ENCODE results near the gene MCM9. TPM values are rescaled to one million over a fixed set of nuclear protein-coding genes. Genes with fewer than 3 reads are reported as not detected.

MCM9 gene
- total RNA-seq, 1 experiment from 2014 or later, result 18.6 TPM

GRCh38 chr6:118780668-118781067 lies 154.3 kb downstream of the MCM9 start:
- Mint-ChIP-seq H3K9me3 (no peaks in the 10 kb centered on the region), H3K27me3 (ENCODE audit: low read depth) (no peaks in the 10 kb centered on the region), H3K4me1 (peaks cover 12 to 14% of the 10 kb centered on the region in 2 experiments), H3K4me3 (no peak overlapping the region), H3K36me3 (ENCODE audit: insufficient read depth in 1 of 3, low read depth in 3 of 3) (no peaks in the 10 kb centered on the region), H3K27ac (no peak overlapping the region)
- no peak overlapping the region for H2AK5ac ChIP-seq (ENCODE audit: insufficient read length, low read length)
- H2BK12ac ChIP-seq (ENCODE audit: insufficient read length, low read depth, low read length), result no peak overlapping the region
- no peaks in the 10 kb centered on the region for H3K27me3 ChIP-seq (ENCODE audit: insufficient read depth, low read length)
- H2AFZ ChIP-seq (ENCODE audit: low read length), result peak overlapping the region; percentile 56
- no peak for DNase-seq
- no peaks in the 10 kb centered on the region for H3K79me1 ChIP-seq (ENCODE audit: insufficient read depth, low read depth, low read length, poor library complexity, severe bottlenecking)
- H3K27ac ChIP-seq (ENCODE audit: insufficient read length, low read depth, low read length), result no peak overlapping the region
- peaks cover 2% of the 10 kb centered on the region; the same call in 1 of the 2 replicates for H3K79me2 ChIP-seq (ENCODE audit: insufficient read depth, low read length)
- no peak overlapping the region for H2BK5ac ChIP-seq (ENCODE audit: insufficient read length, low read length)
- no peak overlapping the region for H3K4ac ChIP-seq (ENCODE audit: low read depth, low read length)
- H3K9me3 ChIP-seq (ENCODE audit: control insufficient read depth, low read depth, low read length), result no peaks in the 10 kb centered on the region
- H3K9ac ChIP-seq (ENCODE audit: extremely low read depth, insufficient read length, low read length), result no peak overlapping the region
- H3K23ac ChIP-seq (ENCODE audit: insufficient read length, low read depth, low read length), result no peak overlapping the region
- H2BK120ac ChIP-seq (ENCODE audit: low read depth, low read length, poor library complexity, severe bottlenecking), result no peak overlapping the region
- H2BK15ac ChIP-seq (ENCODE audit: low read depth, low read length), result no peak overlapping the region
- no peak overlapping the region for H4K5ac ChIP-seq (ENCODE audit: insufficient read length, low read depth, low read length)
- H4K20me1 ChIP-seq (ENCODE audit: control insufficient read depth, insufficient read depth, insufficient read length), result no peaks in the 10 kb centered on the region
- no CpG with 5 or more reads among the region's 5 CpGs for WGBS (ENCODE audit: extremely low coverage, insufficient read length, low lambda C conversion rate)
- TF ChIP-seq CTCF (conservative IDR thresholded peaks at IDR 0.05), result no peak
- no peak overlapping the region for H3K18ac ChIP-seq (ENCODE audit: insufficient read length, low read depth, low read length)
- H4K8ac ChIP-seq (replicated peaks; ENCODE audit: insufficient read length, low read depth, low read length), result no peak overlapping the region
- H4K91ac ChIP-seq (ENCODE audit: insufficient read length, low read depth, low read length), result no peak overlapping the region
- H3K4me2 ChIP-seq (ENCODE audit: insufficient read depth, insufficient read length, low read length), result no peak overlapping the region
- peak overlapping the region; percentile 55; the same call in 1 of the 2 replicates for H3K14ac ChIP-seq (ENCODE audit: insufficient read depth, low read length)
- no peaks in the 10 kb centered on the region for H3K4me1 ChIP-seq (ENCODE audit: insufficient read depth, low read length)
- H3T11ph ChIP-seq (ENCODE audit: low read length), result no peak overlapping the region
- no peaks in the 10 kb centered on the region for H3K23me2 ChIP-seq (ENCODE audit: insufficient read length, low read depth, low read length, poor library complexity, severe bottlenecking)
- no peak overlapping the region for H2BK20ac ChIP-seq (ENCODE audit: low read depth, low read length, poor library complexity, severe bottlenecking)
- H3K56ac ChIP-seq (ENCODE audit: insufficient read length, low read depth, low read length), result no peak overlapping the region

Measured in H9 (cell line).